Hematopoietic multipotent progenitor cell treated with erythropoietin and hydrocortisone succinate and interleukin-3 and kit ligand, for 15 days (in vitro differentiated cells): ENCODE measurements around the gene NCLN.
"Not testable (repeated sequence)": the region's sequence is repeated elsewhere in the genome, so short reads cannot be mapped to it uniquely, and the experiment has no call there.

Source experiments
- DNase-seq: peaks from one replicate; pipeline ENCODE4 v3.0.0-alpha.2; 2015; ENCODE audit warnings: low spot score

The NCLN gene

DNA sequence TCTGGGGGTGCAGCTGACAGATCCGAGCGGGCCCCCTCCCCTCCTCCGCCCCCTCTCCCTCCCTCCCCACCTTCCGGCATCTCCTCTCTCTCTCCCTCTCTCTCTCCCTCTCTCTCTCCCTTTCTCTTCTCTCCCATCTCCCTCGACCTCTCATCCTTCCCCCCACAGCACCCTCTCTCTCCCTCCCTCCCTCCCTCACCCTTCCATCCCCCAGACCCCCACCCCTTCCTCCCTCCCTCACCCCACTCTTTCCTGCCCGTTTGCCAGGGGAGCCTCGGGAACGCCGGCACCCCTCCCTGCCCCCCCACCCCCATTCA lies 39.4 kb downstream of the NCLN start:
- no peak for DNase-seq

- no peak for DNase-seq
These were observed 40.0 kb downstream of the NCLN start for GRCh38 chr19:3225677-3226093.

DNA sequence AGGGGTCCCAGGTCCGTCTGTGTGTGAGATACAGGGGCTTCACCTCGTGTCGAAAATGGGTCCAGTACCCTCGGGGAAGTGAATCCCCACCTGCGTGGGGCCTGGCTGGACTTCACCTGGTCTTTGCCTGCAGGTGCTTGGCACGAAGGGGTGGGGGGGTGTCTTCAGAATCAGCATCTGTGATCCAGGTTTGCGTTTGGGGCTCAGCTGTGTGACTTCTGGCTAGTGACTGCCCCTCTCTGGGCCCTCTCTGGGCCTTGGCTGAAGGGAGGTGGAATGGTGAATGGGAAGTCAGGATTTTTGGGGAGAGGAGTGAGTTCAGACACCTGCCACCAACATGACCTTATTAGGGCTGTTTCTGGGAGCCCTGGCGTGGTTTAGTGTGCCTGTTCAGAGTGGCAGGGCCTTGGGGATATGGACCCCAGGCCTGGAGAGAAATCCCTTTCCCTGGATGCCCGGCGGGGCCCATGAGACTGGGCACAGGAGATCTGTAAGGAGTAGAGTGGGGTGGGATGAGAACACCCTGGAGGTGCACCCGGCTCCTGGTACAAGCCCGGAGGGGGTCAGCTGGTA lies 41.4 kb downstream of the NCLN start:
- no peak for DNase-seq

GRCh38 chr19:3229346-3229743 lies 43.6 kb downstream of the NCLN start:
- DNase-seq = no peak

DNA sequence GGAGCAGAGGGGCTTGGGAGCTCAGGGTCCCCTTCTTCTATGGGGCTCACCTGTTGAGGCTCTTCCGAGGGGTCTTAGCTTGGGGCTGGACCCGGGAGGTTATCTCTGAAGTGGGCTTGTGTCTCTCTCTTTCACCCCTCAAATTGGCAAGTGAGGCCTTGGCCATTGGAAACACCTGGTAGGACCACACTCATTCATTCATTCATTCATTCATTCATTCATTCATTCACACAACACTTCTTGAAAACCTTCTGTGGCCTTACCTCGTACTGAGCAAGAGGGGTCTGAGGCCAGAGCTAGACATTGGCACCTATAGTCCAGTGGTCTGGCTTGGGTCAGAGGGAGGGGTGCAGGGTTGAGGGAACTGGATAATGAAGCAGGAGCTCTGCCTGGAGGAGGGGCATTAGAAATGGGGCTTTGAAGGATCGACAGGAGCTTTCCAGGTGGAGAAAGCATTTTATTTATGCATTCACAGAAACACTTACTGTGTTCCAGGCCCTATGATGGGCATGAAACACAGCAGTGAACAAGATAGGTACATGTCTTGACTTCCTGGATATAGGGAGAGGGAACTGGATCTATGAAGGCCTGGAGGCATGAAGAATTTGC lies 44.3 kb downstream of the NCLN start:
- no peak for DNase-seq

GRCh38 chr19:3231288-3231687 lies 45.6 kb downstream of the NCLN start:
- DNase-seq = no peak

- DNase-seq = no peak
These were observed 47.4 kb downstream of the NCLN start for GRCh38 chr19:3233116-3233515.

DNA sequence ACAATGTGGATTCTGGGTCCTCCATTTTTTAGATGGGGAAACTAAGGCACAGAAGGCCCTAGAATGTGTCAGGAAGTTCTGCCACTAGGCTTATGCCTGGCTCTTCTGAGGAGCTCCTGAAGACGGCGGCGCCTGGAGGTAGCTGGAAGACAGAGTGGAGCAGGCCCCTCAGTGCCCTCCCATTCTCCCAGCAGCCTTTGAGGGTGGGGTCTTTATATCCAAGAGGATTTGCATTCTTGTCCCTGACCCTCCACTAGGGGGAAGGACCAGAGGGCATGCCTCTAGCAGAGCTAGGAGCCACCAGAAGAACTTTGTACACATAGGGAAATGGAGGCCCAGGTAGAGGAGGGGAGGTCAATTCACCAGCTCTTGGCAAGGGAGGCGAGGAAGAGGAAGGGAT lies 48.1 kb downstream of the NCLN start:
- no peak for DNase-seq

- DNase-seq = peak; percentile 13
These were observed 49.1 kb downstream of the NCLN start for GRCh38 chr19:3234800-3235199.

GRCh38 chr19:3235604-3236003 lies 49.9 kb downstream of the NCLN start:
- not testable (repeated sequence) for DNase-seq

GRCh38 chr19:3236272-3236671 lies 50.5 kb downstream of the NCLN start:
- no peak for DNase-seq

DNA sequence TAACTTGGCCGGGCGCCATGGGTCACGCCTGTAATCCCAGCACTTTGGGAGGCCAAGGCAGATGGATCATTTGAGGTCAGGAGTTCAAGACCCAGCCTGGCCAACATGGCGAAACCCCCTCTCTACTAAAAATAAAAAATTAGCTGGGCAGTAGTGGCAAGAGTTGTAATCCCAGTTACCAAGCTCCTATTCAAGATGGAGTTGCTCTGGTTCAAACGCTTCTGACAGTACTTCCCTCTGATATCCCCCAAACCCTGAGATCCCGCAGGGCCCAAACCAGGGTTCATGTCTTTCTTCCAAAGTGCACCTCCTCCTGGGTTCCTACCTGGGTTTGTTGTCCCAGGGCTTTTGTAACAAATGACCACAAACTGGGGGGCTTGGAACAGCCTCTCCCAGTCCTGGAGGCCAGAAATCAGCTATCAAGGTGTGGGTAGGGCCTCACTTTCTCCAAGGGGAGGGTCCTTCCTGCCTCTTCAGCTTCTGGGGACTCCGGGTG lies 52.4 kb downstream of the NCLN start:
- no peak for DNase-seq

DNA sequence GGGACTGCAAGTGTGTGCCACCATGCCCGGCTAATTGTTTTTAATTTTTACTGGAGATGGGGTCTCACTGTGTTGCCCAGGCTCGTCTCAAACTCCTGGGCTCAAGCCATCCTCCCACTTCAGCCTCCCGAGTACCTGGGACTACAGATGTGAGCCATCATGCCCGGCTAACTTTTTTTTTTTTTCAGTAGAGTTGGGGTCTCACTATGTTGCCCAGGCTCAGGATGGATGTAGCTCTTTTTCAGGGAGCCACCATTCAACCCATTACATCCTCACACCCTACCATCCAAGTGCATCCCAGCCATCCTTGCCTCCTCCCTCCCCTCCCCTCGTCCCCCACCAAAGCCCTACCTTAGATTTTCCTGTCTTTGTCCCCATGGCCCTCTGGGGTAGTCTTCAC lies 53.6 kb downstream of the NCLN start:
- DNase-seq = no peak

GRCh38 chr19:3243819-3244700 lies 58.3 kb downstream of the NCLN start:
- DNase-seq = peak; percentile 30

DNA sequence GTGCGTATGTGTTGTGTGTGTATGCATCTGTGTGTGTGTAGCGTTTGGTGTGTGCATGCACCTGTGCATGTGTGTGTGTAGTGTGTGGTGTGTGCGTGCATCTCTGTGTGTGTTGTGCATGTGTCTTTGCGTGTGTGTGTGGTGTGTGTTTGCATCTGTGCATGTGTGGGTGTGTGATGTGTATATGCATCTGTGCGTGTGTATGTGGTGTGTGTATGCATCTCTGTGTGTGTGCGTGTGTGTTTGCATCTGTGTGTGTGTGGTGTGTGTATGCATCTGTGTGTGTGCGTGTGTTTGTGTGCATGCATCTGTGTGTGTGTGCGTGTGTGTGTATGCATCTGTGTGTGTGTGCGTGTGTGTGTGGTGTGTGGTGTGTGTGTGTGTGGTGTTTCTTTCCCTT lies 59.3 kb downstream of the NCLN start:
- no peak for DNase-seq

- no peak for DNase-seq
These were observed 63.1 kb downstream of the NCLN start for GRCh38 chr19:3248728-3249326.

DNA sequence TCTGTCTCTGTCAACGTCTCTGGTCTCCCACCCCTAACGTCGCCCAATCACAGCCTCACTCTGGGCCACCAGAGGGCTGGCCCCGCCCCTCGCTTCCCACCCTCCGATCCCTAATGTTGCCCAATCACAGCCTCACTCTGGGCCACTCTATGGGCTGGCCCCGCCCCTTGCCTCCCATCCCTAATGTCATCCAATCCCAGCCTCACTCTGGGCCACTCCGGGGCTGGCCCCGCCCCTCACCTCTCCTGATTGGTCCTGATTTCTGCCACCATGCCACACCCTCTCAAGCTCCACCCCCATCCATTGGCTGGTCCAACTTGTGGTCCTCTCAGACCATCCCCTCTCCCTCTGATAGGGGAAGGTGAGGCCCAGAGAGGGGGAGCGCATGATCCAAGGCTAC lies 63.7 kb downstream of the NCLN start:
- peak; percentile 13 for DNase-seq

GRCh38 chr19:3250675-3251074 lies 64.9 kb downstream of the NCLN start:
- peak; percentile 21 for DNase-seq

- no peak for DNase-seq
These were observed 65.5 kb downstream of the NCLN start for GRCh38 chr19:3251229-3251628.

GRCh38 chr19:3252650-3253049 lies 66.9 kb downstream of the NCLN start:
- DNase-seq = no peak

DNA sequence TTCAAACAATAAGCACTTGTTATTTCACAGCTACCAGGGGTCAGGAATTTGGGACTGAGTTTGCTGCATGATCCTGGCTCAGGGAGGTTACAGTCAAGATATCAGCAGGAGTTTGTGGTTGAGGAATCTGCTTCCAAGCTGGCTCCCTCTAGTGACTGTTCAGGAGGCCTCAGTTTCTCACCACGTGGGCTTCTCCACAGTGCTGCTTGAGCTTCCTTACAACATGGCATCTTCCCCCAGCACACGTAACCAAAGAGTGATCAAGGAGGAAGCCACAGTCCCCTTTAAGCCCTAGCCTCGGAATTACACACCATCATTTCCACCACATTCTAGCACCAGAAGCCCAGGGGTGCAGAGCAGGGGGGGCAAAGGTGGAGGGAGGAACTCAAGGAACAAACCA lies 67.5 kb downstream of the NCLN start:
- DNase-seq = no peak

- DNase-seq = no peak
These were observed 68.8 kb downstream of the NCLN start for GRCh38 chr19:3254520-3254919.

DNA sequence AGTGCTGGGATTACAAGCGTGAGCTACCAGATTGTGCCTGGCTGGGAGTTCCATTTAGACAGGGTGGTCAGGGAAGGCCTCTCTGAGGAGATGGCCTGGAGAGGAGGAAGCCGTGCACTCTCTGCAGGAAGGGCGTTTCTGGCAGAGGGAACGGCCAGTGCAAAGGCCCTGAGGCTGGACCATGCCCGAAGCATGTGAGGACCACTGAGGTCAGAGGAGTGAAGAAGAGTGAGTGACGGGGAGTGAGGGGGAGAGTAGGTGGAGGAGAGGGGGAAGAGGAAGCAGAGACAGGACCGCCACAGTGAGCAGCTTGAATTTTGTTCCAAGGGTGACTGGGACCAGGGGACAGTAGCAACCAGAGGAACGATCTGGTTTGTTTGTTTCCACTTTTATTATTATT lies 71.3 kb downstream of the NCLN start:
- DNase-seq = no peak
